Measurements from ENCODE around the gene DNAJA3.
A peak's percentile ranks its signal among the peaks of the same experiment; 100 is the strongest.

DNAJA3 gene

DNA sequence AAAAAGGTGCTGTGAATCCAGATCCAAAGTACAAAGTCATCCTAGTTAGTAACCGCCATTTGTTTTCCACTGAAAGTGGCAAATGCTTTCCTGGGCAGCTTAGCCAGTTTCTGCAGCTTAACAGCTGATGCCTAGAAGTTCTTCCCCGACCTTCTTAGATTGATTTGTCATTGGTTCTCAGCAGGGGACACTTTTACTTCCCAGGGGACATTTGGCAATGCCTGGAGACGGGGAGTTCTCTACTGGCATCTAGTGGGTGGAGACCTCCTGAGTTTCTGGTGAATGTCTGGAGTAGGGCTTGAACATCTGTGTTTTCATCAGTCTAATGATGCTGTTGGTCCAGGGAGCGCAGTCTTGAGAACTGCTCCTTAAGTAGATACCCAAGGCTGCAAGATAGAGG is 7.6 kb downstream of the DNAJA3 start:
- no peak for DNase-seq (ENCODE audit: extremely low read depth in 1 of 2, low read depth in 1 of 2)

- no peak for DNase-seq (ENCODE audit: extremely low read depth in 1 of 2, low read depth in 1 of 2)
Measured at GRCh38 chr16:4433914-4434787, 8.5 kb downstream of the DNAJA3 start.

GRCh38 chr16:4435337-4436067 is 9.8 kb downstream of the DNAJA3 start:
- DNase-seq (ENCODE audit: extremely low read depth in 1 of 2, low read depth in 1 of 2), result no peak

DNA sequence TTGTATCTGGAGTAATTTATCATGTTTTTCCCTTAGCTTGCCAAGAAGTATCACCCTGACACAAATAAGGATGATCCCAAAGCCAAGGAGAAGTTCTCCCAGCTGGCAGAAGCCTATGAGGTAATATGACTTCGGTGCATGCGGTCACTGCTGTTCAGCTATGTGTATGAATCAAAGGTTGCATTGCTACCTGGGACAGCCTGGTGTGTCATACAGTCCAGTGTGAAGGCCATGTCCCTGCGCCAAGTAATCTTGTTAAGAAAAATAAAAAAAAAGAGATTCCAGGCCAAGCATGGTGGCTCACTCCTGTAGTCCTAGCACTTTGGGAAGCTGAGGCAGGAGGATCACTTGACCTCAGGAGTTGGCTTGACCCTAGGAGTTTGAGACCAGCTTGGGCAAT is 11.7 kb downstream of the DNAJA3 start:
- DNase-seq (ENCODE audit: extremely low read depth in 1 of 2, low read depth in 1 of 2), result no peak

GRCh38 chr16:4442371-4442770 is 16.7 kb downstream of the DNAJA3 start:
- no peak for DNase-seq (ENCODE audit: extremely low read depth in 1 of 2, low read depth in 1 of 2)

DNA sequence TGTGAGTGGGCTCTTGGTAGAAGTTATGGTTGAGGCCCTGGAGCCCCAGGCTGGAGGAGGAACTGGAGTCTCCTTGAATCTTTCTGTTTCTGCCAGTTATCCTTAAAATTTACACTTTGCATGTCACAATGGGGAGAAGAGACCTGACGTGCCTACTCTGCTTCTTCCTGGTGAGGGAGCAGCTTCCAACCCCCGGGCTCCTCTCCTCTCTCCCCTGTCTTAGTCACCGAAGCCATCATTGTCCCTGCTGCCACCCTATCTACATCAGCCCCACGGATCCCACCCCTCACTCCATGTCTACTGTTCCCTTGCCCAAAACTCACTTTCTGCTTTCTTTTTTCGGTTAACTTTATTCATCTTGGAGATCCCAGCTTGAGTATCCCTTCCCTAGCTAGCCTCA is 17.6 kb downstream of the DNAJA3 start:
- DNase-seq (ENCODE audit: extremely low read depth in 1 of 2, low read depth in 1 of 2), result no peak

GRCh38 chr16:4443986-4444385 is 18.3 kb downstream of the DNAJA3 start:
- DNase-seq (ENCODE audit: extremely low read depth in 1 of 2, low read depth in 1 of 2), result no peak

- no peak for DNase-seq (ENCODE audit: extremely low read depth in 1 of 2, low read depth in 1 of 2)
Measured at GRCh38 chr16:4450430-4450829, 24.8 kb downstream of the DNAJA3 start.

GRCh38 chr16:4450931-4451519 is 25.4 kb downstream of the DNAJA3 start:
- no peak for DNase-seq (ENCODE audit: extremely low read depth in 1 of 2, low read depth in 1 of 2)

DNA sequence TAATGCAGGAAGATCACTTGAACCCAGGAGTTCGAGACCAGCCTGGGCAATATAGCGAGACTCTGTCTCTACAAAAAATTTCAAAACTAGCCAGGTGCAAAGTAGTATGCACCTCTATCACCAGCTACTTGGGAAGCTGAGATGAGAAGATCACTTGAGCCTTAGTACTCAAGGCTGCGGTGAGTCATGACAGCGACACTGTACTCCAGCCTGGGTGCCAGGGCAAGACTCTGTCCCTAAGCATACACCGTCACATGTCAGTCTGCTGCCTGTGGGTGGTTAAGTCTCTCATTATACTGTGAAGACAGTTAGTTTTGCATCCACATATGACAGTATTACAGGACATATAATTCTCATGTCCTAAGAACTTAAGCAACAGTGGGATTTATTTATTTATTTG is 27.0 kb downstream of the DNAJA3 start:
- DNase-seq (ENCODE audit: extremely low read depth in 1 of 2, low read depth in 1 of 2), result no peak

DNA sequence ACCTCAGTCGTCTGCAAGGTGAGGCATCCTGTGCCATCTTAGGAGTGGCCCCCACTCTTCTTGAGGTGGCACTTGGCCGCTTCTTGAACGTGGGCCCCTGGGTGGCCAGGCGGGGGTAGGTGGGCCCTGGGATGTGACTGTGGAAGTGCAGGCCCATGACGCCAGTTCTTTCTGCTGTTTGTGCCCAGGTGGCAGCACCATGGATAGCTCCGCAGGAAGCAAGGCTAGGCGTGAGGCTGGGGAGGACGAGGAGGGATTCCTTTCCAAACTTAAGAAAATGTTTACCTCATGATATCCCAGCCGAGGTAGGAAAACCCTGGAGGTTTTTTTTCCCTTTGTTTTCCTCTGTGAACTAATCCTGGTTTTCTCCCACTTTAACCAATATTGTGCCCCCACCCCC is 29.0 kb downstream of the DNAJA3 start:
- no peak for DNase-seq (ENCODE audit: extremely low read depth in 1 of 2, low read depth in 1 of 2)

GRCh38 chr16:4455081-4455480 is 29.4 kb downstream of the DNAJA3 start:
- no peak for DNase-seq (ENCODE audit: extremely low read depth in 1 of 2, low read depth in 1 of 2)

DNA sequence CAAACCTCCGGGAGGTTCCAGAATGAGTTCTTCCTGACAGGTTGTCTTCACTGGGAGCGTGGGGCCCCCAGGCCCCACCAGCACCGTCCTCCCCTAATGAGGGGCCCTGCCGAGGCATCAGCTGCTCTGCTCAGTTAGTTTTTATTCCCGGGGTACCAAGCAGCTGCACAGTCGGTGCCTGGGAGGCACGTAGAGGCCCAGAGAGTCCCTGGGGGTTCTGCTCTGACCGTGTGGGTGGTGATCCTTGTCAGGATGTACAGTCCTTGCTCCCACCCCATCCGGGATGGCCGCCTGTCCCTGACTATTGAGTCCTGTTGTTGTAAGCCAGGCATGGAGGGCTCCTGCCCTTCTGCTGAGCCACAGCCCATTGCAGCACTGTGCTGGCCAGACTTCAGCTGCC is 30.3 kb downstream of the DNAJA3 start:
- no peak for DNase-seq (ENCODE audit: extremely low read depth in 1 of 2, low read depth in 1 of 2)

DNA sequence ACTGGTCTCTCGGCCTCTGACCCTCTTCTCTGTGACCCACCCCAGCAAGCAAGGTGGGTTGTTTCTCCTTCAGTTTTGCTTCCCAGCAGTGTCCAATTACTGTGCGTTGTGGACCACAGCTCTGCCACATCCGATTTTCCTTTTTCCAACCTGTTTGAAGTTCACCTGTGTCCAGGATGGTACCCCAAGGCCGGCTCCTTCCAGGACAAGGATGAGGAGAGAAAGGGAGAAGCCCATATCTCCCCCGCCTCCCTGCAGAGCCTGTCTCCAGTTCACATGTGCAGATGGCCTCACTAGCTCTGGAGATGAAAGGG is 35.2 kb downstream of the DNAJA3 start:
- DNase-seq (ENCODE audit: extremely low read depth in 1 of 2, low read depth in 1 of 2), result no peak

DNA sequence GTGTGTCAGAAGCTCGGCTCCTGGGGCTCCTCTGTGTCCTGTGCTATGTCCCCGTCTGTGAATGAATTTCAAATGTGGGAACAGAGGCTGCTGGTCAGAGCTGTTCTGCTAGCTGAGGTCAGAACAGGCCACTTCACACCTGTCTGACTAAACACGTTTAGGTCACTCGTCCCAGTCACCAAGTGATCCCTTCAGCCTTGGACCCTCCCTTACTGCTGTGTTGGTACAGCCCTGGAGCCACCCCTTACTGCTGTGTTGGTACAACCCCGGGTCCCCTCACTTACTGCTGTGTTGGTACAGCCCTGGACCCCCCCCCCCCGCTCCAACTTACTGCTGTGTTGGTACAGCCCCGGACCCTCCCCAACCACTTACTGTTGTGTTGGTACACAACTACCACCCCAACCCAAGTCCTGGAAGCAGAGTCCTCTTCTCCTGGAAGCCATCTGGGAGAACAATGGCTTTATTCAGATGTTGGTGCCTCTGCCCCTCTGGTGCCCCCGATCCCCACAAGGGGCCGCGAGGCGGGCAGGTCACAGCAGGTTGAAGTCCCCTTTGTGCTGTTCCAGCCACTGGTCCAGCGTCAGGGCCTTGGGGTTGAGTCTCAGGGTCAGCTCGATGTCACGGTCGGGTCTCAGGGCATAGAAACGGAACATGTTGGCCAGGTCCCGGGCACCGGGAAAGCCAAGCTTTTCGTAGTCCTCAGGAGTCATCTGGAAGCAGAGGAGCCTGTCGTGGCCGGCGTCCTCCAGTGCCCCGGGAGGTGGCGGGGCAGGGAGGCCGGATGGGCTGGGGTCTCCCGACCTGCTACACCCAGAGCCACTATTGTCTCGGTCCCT is 35.8 kb downstream of the DNAJA3 start:
- DNase-seq (ENCODE audit: extremely low read depth in 1 of 2, low read depth in 1 of 2), result no peak

DNA sequence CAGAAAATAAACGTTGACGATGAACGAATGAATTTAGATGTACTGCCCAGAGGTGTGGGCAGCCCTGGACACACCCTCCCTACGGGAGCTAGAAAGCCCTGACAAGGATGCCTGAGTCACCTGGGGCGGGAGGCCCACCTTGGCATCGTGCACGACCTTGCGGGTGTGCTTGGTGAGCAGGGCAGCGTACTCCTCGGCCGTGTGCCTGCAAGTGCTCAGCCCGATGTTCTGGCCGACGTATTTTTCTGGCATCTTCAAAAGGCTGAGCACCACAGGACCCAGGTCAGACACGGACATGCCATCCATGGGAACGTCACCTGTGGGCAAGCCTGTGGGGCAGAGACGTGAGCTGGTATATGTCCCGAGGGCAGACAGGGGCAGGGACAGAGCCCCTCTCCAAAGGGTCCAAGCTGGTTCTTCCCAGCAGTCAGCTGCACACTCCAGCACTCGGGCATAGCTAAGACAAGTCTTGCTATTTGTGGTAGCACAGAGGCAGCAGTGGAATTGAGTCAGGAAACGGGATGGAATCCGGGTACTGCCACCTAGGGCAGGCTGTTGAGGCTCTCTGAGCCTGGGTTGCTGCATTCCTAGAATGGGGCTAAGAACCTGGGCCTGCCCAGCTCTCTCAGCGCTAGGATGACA is 38.0 kb downstream of the DNAJA3 start:
- no peak for DNase-seq (ENCODE audit: extremely low read depth in 1 of 2, low read depth in 1 of 2)

DNA sequence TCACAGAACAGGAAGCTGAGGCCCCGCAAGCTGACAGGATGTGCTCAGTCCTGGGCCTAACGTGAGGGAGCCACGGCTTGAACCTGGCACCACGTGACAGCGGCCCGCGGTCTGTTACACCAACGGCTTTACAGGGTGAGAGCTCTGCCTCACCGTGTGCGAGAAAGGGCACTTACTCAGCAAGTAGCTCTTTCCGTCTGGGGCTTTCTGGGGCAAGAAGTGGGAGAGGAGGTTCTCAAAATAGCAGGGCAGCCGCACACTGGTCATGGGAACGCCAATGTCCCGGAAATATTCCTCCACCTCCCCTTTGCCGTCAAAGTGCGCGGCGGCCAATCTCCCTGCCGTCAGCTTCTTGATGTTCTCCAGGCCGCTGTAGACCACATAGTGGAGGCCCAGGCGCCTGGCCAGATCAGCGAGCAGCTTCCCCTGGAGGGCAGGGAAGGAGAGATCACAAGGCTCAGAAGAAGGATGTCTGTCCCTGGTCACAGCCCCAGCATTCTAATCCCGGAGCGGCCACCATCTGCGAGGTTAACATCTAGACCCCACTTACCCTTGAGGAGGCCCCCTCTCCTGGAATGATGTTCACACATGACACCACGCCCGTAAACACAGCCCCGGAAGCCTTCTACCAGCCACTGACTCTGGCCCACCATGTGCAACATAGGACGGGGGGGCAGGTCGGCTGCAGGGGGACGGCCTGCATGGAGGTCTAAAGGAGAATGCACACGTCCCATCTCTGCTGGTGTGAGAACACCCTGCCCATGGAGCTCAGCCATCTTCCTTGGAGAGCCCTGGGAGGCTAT is 40.5 kb downstream of the DNAJA3 start:
- DNase-seq (ENCODE audit: extremely low read depth in 1 of 2, low read depth in 1 of 2), result peak; percentile 50 to 51

DNA sequence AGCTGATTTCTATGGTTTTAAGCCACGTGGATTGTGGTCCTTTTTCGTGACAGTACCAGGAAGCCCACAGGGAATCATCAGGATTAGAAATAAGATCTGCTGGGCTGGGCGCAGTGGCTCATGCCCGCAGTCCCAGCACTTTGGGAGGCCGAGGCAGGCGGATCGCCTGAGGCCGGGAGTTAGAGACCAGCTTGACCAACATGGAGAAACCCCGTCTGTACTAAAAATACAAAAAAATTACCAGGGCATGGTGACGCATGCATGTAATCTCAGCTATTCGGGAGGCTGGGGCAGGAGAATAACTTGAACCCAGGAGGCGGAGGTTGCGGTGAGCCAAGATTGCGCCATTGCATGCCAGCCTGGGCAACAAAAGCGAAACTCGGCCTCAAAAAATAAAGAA is 42.2 kb downstream of the DNAJA3 start:
- DNase-seq (ENCODE audit: extremely low read depth in 1 of 2, low read depth in 1 of 2), result no peak

GRCh38 chr16:4468972-4469371 is 43.3 kb downstream of the DNAJA3 start:
- DNase-seq (ENCODE audit: extremely low read depth in 1 of 2, low read depth in 1 of 2), result no peak

DNA sequence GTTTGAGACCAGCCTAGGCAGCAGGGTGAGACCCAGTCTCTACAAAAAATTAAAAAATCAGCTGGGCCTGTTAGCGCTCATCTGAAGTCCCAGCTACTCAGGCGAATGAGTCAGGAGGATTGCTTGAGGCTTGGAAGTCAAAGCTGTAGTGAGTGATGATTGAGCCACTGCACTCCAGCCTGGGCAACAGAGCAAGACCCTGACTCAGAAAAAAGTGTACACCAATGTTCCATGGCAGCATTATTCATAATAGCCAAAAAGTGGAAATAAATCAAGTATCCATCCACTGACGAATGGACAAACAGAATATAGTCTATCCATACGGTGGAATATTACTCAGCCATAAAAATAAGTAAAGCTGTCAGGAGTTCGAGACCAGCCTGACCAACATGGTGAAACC is 46.2 kb downstream of the DNAJA3 start:
- DNase-seq (ENCODE audit: extremely low read depth in 1 of 2, low read depth in 1 of 2), result no peak
